ENCODE measurements around the gene KRTAP3-1. TPM values are rescaled to one million over a fixed set of nuclear protein-coding genes. Genes with fewer than 3 reads are reported as not detected.

KRTAP3-1 gene
- total RNA-seq, 1 donor from 2014 or later, result not detected

DNA sequence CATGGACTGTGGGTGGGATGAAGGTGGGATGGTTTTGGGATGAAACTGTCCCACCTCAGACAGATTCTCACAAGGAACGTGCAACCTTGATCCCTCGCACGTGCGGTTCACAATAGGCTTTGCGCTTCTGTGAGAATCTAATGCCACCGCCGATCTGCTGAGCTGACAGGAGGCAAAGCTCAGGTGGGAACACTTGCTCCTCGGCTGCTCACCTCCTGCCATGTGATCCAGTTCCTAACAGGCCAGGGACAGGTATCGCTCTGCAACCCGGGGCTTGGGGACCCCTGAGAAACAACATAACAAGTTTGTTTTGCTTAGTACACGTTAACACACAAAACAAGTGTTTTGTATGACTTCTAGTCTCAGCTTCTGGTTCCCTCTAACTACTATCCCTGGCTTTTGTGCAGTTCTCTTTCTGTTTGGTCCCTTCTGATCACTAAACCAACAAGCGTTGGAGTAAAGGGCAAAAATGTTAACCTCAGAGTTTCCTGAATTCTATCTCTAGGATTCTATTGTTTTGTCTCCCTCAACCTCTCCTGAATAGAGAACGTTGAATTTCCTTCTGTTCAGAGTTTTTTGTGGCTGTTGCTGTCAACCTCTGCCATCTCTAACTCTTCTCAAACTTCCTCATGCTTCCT, 7.8 kb upstream of the KRTAP3-1 start:
- H3K9ac ChIP-seq (ENCODE audit: low read depth in 1 of 3, low read length in 3 of 3), result no peak overlapping the region
- H3K36me3 ChIP-seq (ENCODE audit: control insufficient read depth in 3 of 3, insufficient read depth in 3 of 3, low read length in 3 of 3), result no peaks in the 10 kb centered on the region
- no peak overlapping the region for H3K4me3 ChIP-seq (ENCODE audit: low read length in 3 of 3)
- H3K27me3 ChIP-seq (ENCODE audit: control insufficient read depth in 3 of 3, insufficient read depth in 3 of 3, low read length in 3 of 3), result no peaks in the 10 kb centered on the region
- H3K9me3 ChIP-seq (ENCODE audit: control insufficient read depth in 3 of 3, low read length in 3 of 3), result no peaks in the 10 kb centered on the region
- H3K27ac ChIP-seq (ENCODE audit: low read depth, low read length), result no peak overlapping the region
- H3K4me1 ChIP-seq (ENCODE audit: control insufficient read depth in 3 of 3, insufficient read depth in 3 of 3, low read length in 3 of 3), result peaks cover 0 to 6% (median 5%) of the 10 kb centered on the region in 3 donors

GRCh38 chr17:41015454-41015853, 6.5 kb upstream of the KRTAP3-1 start:
- Histone ChIP-seq H3K36me3 (ENCODE audit: control insufficient read depth in 3 of 3, insufficient read depth in 3 of 3, low read length in 3 of 3) (no peaks in the 10 kb centered on the region), H3K4me1 (ENCODE audit: control insufficient read depth in 3 of 3, insufficient read depth in 3 of 3, low read length in 3 of 3) (peaks cover 0 to 6% (median 5%) of the 10 kb centered on the region in 3 donors), H3K4me3 (ENCODE audit: low read length in 3 of 3) (no peak overlapping the region), H3K9ac (ENCODE audit: low read depth in 1 of 3, low read length in 3 of 3) (no peak overlapping the region), H3K27ac (ENCODE audit: low read depth, low read length) (no peak overlapping the region), H3K9me3 (ENCODE audit: control insufficient read depth in 3 of 3, low read length in 3 of 3) (no peaks in the 10 kb centered on the region), H3K27me3 (ENCODE audit: control insufficient read depth in 3 of 3, insufficient read depth in 3 of 3, low read length in 3 of 3) (no peaks in the 10 kb centered on the region)

GRCh38 chr17:41013606-41014005, 4.7 kb upstream of the KRTAP3-1 start:
- Histone ChIP-seq H3K27ac (ENCODE audit: low read depth, low read length) (no peak overlapping the region), H3K36me3 (ENCODE audit: control insufficient read depth in 3 of 3, insufficient read depth in 3 of 3, low read length in 3 of 3) (no peaks in the 10 kb centered on the region), H3K4me3 (ENCODE audit: low read length in 3 of 3) (no peak overlapping the region), H3K9ac (ENCODE audit: low read depth in 1 of 3, low read length in 3 of 3) (no peak overlapping the region), H3K27me3 (ENCODE audit: control insufficient read depth in 3 of 3, insufficient read depth in 3 of 3, low read length in 3 of 3) (no peaks in the 10 kb centered on the region), H3K4me1 (ENCODE audit: control insufficient read depth in 3 of 3, insufficient read depth in 3 of 3, low read length in 3 of 3) (peaks cover 0 to 6% (median 5%) of the 10 kb centered on the region in 3 donors), H3K9me3 (ENCODE audit: control insufficient read depth in 3 of 3, low read length in 3 of 3) (no peaks in the 10 kb centered on the region)

GRCh38 chr17:41013181-41013580, 4.3 kb upstream of the KRTAP3-1 start:
- H3K27me3 ChIP-seq (ENCODE audit: control insufficient read depth in 3 of 3, insufficient read depth in 3 of 3, low read length in 3 of 3), result no peaks in the 10 kb centered on the region
- no peak overlapping the region for H3K9ac ChIP-seq (ENCODE audit: low read depth in 1 of 3, low read length in 3 of 3)
- no peaks in the 10 kb centered on the region for H3K9me3 ChIP-seq (ENCODE audit: control insufficient read depth in 3 of 3, low read length in 3 of 3)
- peaks cover 0 to 6% (median 5%) of the 10 kb centered on the region in 3 donors for H3K4me1 ChIP-seq (ENCODE audit: control insufficient read depth in 3 of 3, insufficient read depth in 3 of 3, low read length in 3 of 3)
- no peak overlapping the region for H3K27ac ChIP-seq (ENCODE audit: low read depth, low read length)
- no peak overlapping the region for H3K4me3 ChIP-seq (ENCODE audit: low read length in 3 of 3)
- no peaks in the 10 kb centered on the region for H3K36me3 ChIP-seq (ENCODE audit: control insufficient read depth in 3 of 3, insufficient read depth in 3 of 3, low read length in 3 of 3)

GRCh38 chr17:41012326-41013120, 3.6 kb upstream of the KRTAP3-1 start:
- Histone ChIP-seq H3K36me3 (ENCODE audit: control insufficient read depth in 3 of 3, insufficient read depth in 3 of 3, low read length in 3 of 3) (no peaks in the 10 kb centered on the region), H3K27me3 (ENCODE audit: control insufficient read depth in 3 of 3, insufficient read depth in 3 of 3, low read length in 3 of 3) (no peaks in the 10 kb centered on the region), H3K9ac (ENCODE audit: low read depth in 1 of 3, low read length in 3 of 3) (no peak overlapping the region), H3K4me1 (ENCODE audit: control insufficient read depth in 3 of 3, insufficient read depth in 3 of 3, low read length in 3 of 3) (peaks cover 0 to 6% (median 5%) of the 10 kb centered on the region in 3 donors), H3K9me3 (ENCODE audit: control insufficient read depth in 3 of 3, low read length in 3 of 3) (no peaks in the 10 kb centered on the region), H3K27ac (ENCODE audit: low read depth, low read length) (no peak overlapping the region), H3K4me3 (ENCODE audit: low read length in 3 of 3) (no peak overlapping the region)

DNA sequence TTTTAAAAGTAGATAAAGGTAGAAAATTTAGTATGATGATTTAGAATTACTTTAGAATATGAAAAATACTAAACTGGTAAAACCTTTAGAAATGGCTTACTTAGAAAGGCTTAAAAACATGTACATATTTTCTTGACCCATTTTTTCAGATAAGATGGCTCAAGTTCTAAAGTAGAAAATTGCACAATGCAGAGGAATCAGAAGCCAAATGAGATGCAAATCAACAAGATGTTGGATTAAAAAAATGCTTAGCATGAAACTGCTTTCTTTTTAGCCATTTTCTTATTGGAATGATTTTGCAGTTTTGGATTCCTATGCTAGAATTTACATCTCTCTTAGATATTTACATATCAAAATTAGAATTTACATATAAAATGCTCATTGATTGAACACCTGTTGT, 1.5 kb upstream of the KRTAP3-1 start:
- no peak overlapping the region for H3K27ac ChIP-seq (ENCODE audit: low read depth, low read length)
- no peak overlapping the region for H3K9ac ChIP-seq (ENCODE audit: low read depth in 1 of 3, low read length in 3 of 3)
- H3K4me1 ChIP-seq (ENCODE audit: control insufficient read depth in 3 of 3, insufficient read depth in 3 of 3, low read length in 3 of 3), result peaks cover 0 to 6% (median 5%) of the 10 kb centered on the region in 3 donors
- no peaks in the 10 kb centered on the region for H3K36me3 ChIP-seq (ENCODE audit: control insufficient read depth in 3 of 3, insufficient read depth in 3 of 3, low read length in 3 of 3)
- H3K4me3 ChIP-seq (ENCODE audit: low read length in 3 of 3), result no peak overlapping the region
- no peaks in the 10 kb centered on the region for H3K27me3 ChIP-seq (ENCODE audit: control insufficient read depth in 3 of 3, insufficient read depth in 3 of 3, low read length in 3 of 3)
- no peaks in the 10 kb centered on the region for H3K9me3 ChIP-seq (ENCODE audit: control insufficient read depth in 3 of 3, low read length in 3 of 3)

DNA sequence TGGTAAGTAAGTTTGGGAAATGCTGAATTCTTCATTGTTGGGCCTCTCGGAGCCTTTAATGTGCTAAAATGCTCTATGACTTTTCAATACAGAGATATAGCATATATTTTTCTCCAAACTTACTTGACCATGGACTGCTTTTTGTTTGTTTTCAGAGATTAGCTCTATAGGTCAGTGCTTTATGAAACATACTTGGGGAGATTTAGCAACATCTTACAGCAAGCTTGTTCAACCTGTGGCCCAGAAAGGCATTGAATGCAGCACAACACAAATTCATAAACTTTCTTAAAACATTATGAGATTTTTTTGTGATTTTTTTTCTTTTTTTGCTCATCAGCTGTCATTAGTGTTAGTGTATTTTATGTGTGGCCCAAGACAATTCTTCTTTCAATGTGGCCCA, 1.0 kb upstream of the KRTAP3-1 start:
- Histone ChIP-seq H3K4me1 (ENCODE audit: control insufficient read depth in 3 of 3, insufficient read depth in 3 of 3, low read length in 3 of 3) (peaks cover 0 to 6% (median 5%) of the 10 kb centered on the region in 3 donors), H3K4me3 (ENCODE audit: low read length in 3 of 3) (no peak overlapping the region), H3K9ac (ENCODE audit: low read depth in 1 of 3, low read length in 3 of 3) (no peak overlapping the region), H3K9me3 (ENCODE audit: control insufficient read depth in 3 of 3, low read length in 3 of 3) (no peaks in the 10 kb centered on the region), H3K36me3 (ENCODE audit: control insufficient read depth in 3 of 3, insufficient read depth in 3 of 3, low read length in 3 of 3) (no peaks in the 10 kb centered on the region), H3K27me3 (ENCODE audit: control insufficient read depth in 3 of 3, insufficient read depth in 3 of 3, low read length in 3 of 3) (no peaks in the 10 kb centered on the region), H3K27ac (ENCODE audit: low read depth, low read length) (no peak overlapping the region)

DNA sequence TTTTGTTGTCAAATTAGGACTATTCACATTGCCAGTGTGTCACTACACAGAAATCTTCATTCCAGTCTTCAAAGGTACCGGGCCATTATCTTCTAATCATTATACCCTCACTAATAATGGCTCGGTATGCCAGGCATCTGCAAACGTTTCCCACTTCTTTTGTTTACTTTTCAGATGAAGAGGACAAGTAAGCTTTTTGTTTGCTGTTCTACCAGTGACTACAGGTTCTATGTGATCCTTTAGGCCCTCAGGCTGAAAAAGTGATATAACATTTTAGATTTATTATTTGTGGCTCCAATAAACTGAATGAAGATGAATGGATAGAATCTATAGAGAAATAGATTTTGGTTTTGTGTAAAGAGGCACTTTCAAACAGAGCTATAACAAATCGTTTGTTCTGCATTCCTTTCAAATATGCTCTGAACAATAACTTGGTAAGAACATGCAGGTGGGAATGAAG, 403 bp upstream of the KRTAP3-1 start:
- Histone ChIP-seq H3K27ac (ENCODE audit: low read depth, low read length) (no peak overlapping the region), H3K27me3 (ENCODE audit: control insufficient read depth in 3 of 3, insufficient read depth in 3 of 3, low read length in 3 of 3) (peaks cover 0 to 2% (median 0%) of the 10 kb centered on the region in 3 donors), H3K4me3 (ENCODE audit: low read length in 3 of 3) (no peak overlapping the region), H3K4me1 (ENCODE audit: control insufficient read depth in 3 of 3, insufficient read depth in 3 of 3, low read length in 3 of 3) (peaks cover 0 to 6% (median 5%) of the 10 kb centered on the region in 3 donors), H3K36me3 (ENCODE audit: control insufficient read depth in 3 of 3, insufficient read depth in 3 of 3, low read length in 3 of 3) (no peaks in the 10 kb centered on the region), H3K9ac (ENCODE audit: low read depth in 1 of 3, low read length in 3 of 3) (no peak overlapping the region), H3K9me3 (ENCODE audit: control insufficient read depth in 3 of 3, low read length in 3 of 3) (no peaks in the 10 kb centered on the region)

DNA sequence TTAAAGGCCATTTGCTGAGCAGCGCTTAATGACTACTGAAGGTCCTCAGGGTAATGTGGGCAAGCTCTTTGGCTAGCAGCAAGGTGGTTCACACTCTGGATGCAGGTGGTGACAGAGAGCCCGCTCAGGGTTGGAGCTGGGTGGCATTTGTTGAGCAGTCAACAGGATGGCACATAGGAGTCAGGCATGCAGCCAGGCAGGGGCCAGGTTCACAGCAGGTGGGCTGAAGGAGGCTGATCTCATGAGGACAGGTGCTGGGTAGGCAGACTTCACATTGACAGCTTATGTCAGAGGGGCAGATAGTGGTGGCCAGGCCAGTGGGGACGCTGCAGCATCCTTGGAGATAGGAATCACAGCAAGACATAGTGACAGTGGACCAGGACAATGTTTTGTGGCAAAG, 4.5 kb downstream of the KRTAP3-1 start:
- Histone ChIP-seq H3K27ac (ENCODE audit: low read depth, low read length) (no peak overlapping the region), H3K4me1 (ENCODE audit: control insufficient read depth in 3 of 3, insufficient read depth in 3 of 3, low read length in 3 of 3) (no peaks in the 10 kb centered on the region), H3K4me3 (ENCODE audit: low read length in 3 of 3) (no peak overlapping the region), H3K9me3 (ENCODE audit: control insufficient read depth in 3 of 3, low read length in 3 of 3) (no peaks in the 10 kb centered on the region), H3K9ac (ENCODE audit: low read depth in 1 of 3, low read length in 3 of 3) (no peak overlapping the region), H3K36me3 (ENCODE audit: control insufficient read depth in 3 of 3, insufficient read depth in 3 of 3, low read length in 3 of 3) (no peaks in the 10 kb centered on the region), H3K27me3 (ENCODE audit: control insufficient read depth in 3 of 3, insufficient read depth in 3 of 3, low read length in 3 of 3) (peaks cover 0 to 6% (median 3%) of the 10 kb centered on the region in 3 donors)

DNA sequence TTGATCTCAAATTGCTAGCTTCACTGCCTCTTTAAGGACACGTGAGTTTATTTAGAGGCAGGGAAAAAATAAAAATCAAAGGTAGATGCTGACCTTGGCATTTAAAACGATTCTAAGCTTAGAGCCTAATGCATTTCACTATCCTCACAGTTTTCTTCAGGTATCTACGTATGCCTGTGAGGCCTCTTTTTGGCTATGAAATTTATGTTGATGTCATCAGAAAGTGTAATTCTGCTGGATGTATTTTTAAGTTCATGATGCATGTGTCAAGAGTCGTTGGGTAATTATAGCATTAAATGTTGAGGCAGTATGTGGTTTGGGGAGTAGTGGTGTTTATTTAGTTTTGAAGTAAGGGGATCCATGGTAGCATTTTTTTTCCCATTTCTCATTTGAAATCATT, 5.0 kb downstream of the KRTAP3-1 start:
- H3K4me3 ChIP-seq (ENCODE audit: low read length in 3 of 3), result no peak overlapping the region
- no peak overlapping the region for H3K27ac ChIP-seq (ENCODE audit: low read depth, low read length)
- no peaks in the 10 kb centered on the region for H3K36me3 ChIP-seq (ENCODE audit: control insufficient read depth in 3 of 3, insufficient read depth in 3 of 3, low read length in 3 of 3)
- H3K27me3 ChIP-seq (ENCODE audit: control insufficient read depth in 3 of 3, insufficient read depth in 3 of 3, low read length in 3 of 3), result peaks cover 0 to 6% (median 3%) of the 10 kb centered on the region in 3 donors
- no peaks in the 10 kb centered on the region for H3K4me1 ChIP-seq (ENCODE audit: control insufficient read depth in 3 of 3, insufficient read depth in 3 of 3, low read length in 3 of 3)
- no peaks in the 10 kb centered on the region for H3K9me3 ChIP-seq (ENCODE audit: control insufficient read depth in 3 of 3, low read length in 3 of 3)
- H3K9ac ChIP-seq (ENCODE audit: low read depth in 1 of 3, low read length in 3 of 3), result no peak overlapping the region
